IPS DF 19.7 (cell line): ENCODE measurements around the gene ZC3H12A.
A peak's percentile ranks its signal among the peaks of the same experiment; 100 is the strongest.
"Not testable (repeated sequence)": the region's sequence is repeated elsewhere in the genome, so short reads cannot be mapped to it uniquely, and the experiment has no call there.

Experiments used
- DNase-seq: peaks from one replicate; pipeline ENCODE4 v3.0.0-alpha.2; 2013; ENCODE audit warnings: low read depth, low spot score

ZC3H12A gene

GRCh38 chr1:37502104-37502503, 27.7 kb downstream of the ZC3H12A start:
- DNase-seq: no peak

- DNase-seq: not testable (repeated sequence)
These were observed 28.4 kb downstream of the ZC3H12A start for GRCh38 chr1:37502791-37503190.

GRCh38 chr1:37506740-37507139, 32.4 kb downstream of the ZC3H12A start:
- DNase-seq: no peak

- DNase-seq: no peak
These were observed 34.8 kb downstream of the ZC3H12A start for GRCh38 chr1:37509181-37509580.

GRCh38 chr1:37513795-37514349, 39.5 kb downstream of the ZC3H12A start:
- no peak for DNase-seq

DNA sequence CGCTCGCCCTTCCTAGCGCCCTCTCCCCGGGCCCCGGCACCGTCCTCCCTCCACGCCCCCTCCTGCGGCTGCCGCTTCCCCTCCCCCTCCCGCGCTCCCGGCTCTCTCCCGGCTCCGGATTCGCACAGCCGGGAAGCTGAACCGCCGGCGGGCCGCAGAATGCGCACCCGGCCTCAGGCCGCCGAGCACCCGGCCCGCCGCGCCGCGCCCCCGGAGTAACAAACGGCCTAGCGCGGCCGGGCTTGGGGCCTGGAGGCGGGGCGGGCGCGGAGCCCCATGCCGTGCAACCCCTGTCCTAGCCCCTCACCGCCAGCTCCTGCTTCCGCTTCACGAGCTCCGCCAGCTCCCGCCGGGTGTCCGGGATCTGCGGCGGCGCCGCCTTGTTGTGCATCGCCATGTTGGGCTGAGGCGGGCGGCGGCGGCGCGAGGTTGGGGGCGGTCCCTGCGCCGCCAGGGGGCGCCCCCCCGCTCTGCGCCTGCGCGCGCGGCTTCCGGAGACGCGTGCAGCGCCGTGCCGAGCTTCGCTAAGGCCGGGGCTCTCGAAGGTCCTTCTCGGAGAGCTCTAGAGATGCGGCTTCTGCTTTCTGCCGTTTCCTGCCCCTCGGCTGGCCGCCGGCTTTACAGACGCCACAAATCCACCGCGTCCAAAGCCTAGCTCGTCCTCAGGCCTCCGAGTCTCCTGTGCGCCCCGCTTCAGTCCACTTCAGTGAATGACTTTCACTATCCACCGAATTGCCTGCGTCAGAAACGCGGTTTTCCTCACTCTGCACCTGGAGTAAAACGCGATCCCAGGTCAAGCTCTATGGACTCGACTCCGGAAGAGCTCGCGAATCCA, 40.2 kb downstream of the ZC3H12A start, which contains the start of gene MEAF6:
Gene MEAF6, minus strand, starts transcription at position 417 of the 835 bp plus-strand sequence. Its CDS starts 20 bp downstream, at position 397.
- peak; percentile 59 for DNase-seq

GRCh38 chr1:37515185-37516034, 41.0 kb downstream of the ZC3H12A start:
- DNase-seq: no peak

DNA sequence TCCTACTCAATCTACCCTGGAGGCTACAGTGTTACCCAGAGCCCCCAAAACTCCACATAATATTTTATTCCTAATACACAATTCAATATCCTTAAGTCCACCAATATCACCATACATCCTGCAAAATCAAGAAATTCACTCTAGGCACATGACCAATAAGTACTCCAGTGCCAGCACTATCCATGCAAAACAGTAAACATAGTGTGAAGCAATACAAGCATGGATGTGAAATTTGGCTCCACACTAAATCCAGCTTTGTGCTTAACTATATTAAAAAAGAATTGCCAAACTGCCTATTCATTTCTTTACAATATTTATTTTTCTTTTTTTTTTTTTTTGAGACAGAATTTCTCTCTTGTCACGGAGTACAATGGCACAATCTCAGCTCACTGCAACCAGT, 43.2 kb downstream of the ZC3H12A start:
- DNase-seq: no peak

DNA sequence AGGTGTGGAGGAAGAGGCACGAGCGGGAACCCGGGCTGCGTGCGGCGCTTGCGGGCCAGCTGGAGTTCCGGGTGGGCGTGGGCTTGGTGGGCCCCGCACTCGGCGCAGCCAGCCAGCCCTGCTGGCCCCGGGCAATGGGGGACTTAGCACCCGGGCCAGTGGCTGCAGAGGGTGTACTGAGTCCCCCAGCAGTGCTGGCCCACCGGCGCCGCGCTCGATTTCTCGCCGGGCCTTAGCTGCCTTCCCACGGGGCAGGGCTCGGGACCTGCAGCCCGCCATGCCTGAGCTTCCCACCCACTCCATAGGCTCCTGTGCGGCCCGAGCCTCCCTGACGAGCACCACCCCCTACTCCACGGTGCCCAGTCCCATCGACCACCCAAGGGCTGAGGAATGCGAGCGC, 43.9 kb downstream of the ZC3H12A start:
- not testable (repeated sequence) for DNase-seq

- DNase-seq: not testable (repeated sequence)
These were observed 44.5 kb downstream of the ZC3H12A start for GRCh38 chr1:37518929-37519328.

DNA sequence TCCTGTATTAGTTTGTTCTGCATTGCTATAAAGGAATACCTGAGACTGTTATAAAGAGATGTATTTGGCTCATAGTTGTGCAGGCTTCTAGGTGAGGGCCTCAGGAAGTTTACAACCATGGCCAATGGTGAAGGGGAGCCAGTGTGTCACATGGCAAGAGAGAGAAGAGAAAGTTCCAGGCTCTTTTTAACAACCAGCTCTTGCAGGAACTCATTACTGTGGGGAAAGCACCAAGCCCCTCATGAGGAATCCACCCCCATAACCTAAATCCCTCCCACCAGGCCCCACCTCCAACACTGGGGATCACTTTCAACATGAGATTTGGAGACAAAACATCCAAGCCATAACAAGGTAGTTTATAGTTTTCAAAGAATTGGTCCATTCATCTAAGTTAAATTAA, 45.2 kb downstream of the ZC3H12A start:
- DNase-seq: no peak

DNA sequence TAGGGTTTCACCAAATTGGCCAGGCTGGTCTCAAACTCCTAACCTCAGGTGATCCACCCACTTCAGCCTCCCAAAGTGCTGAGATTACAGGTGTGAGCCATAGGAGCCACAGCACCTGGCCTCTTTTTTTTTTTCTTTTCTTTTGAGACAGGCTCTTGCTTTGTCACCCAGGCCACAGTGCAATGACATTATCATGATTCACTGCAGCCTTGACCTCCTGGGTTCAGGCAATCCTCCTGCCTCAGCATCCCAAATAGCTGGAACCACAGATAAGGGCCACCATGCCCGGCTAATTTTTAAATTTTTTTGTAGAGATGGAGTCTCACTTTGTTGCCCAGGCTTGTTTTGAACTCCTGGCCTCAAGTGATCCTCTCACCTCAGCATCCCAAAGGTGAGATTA, 55.5 kb downstream of the ZC3H12A start:
- not testable (repeated sequence) for DNase-seq

GRCh38 chr1:37532418-37533156, 58.2 kb downstream of the ZC3H12A start:
- DNase-seq: not testable (repeated sequence)

- DNase-seq: no peak
These were observed 59.1 kb downstream of the ZC3H12A start for GRCh38 chr1:37533317-37534093.
